HG03139 (cell line): Measurements from ENCODE around the gene JPT1.

ENCODE experiments used
- ATAC-seq: cut with Tn5 transposase; IDR thresholded peaks from one replicate; pipeline ENCODE4 v1.9.1; 2021; ENCODE audit not compliant: unreplicated experiment

JPT1 gene

DNA sequence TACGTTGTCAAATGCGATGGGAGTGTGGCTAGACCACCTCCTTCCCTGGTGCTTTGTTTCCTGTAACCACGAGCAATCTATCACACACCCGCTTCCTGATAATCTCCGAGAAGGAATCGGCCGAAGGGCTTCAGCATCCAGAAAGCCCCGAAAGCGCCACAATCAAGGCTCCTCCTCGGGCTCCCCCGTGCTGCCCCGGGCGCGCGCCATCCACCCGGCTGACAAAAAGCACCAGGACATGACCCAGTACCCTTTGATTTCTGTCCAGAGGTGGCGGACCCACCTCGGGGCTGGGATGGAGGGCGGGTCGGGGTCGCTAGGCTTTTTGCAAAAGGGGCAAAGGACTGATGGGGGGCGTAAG lies 45.3 kb downstream of the JPT1 start:
- no peak for ATAC-seq

DNA sequence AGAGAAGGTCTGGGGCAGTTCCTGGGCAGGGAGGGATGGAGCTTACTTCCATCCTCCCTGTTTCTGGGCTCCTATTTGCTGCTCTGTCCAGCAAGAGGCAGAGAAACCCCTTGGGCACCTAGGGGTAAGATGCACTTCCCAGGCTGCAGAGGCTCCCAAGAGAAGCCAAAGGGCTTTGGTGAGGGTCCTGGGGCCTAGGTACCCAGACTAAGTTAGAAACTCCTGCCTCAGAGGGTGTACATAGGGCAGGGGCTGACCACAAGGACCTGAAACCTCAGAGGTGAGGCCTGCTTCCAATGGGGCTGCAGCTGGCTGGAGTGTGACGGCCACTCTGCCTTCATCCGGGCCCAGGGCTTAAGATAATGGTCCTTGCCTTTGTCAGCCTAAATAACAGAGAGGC lies 46.1 kb downstream of the JPT1 start:
- no peak for ATAC-seq

DNA sequence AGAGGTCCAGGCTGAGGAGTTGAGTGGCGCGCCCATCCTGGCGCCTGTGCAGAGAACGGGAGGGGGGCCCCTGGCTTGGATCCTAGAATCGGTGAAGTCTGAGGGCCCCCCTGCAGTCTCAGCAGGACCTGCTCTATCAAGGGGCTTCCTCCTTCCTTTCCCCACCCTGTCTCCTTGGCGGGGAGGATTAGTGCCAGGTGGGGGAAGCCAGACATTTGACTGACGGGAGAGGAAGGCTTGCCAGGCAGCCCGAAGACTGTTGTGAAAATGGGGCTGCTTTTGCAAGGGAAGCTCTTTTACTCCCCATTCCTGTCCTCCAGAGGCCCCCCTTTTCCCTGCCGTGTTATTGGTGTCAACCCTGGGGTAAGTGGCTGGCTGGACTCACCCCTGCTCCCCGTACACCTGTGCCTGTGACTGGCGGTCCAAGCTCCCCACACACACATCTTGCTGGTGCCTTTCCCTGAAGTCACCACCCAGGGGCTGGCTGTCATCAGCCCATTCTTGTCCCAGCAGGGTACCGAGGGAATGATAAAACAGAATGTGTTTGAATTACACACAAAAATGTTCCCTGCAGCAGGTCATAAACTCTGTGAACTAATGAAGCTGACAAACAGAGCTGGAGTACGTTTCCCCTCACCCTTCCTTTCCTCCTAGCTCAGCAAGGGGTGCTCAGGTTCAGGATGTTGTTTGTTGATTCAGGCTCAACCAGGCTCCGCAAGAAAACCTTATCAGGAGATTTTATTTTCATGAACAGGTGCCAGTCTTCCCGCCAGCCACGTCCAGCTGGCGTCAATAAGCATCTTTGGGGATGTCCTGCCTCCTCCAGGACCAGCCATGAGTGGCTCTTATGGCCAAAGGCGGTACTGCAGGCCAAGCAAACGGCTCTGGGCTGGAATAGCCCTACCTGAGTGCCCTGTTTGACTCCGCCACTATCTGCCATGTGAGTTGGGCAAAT lies 48.9 kb downstream of the JPT1 start:
- no peak for ATAC-seq

DNA sequence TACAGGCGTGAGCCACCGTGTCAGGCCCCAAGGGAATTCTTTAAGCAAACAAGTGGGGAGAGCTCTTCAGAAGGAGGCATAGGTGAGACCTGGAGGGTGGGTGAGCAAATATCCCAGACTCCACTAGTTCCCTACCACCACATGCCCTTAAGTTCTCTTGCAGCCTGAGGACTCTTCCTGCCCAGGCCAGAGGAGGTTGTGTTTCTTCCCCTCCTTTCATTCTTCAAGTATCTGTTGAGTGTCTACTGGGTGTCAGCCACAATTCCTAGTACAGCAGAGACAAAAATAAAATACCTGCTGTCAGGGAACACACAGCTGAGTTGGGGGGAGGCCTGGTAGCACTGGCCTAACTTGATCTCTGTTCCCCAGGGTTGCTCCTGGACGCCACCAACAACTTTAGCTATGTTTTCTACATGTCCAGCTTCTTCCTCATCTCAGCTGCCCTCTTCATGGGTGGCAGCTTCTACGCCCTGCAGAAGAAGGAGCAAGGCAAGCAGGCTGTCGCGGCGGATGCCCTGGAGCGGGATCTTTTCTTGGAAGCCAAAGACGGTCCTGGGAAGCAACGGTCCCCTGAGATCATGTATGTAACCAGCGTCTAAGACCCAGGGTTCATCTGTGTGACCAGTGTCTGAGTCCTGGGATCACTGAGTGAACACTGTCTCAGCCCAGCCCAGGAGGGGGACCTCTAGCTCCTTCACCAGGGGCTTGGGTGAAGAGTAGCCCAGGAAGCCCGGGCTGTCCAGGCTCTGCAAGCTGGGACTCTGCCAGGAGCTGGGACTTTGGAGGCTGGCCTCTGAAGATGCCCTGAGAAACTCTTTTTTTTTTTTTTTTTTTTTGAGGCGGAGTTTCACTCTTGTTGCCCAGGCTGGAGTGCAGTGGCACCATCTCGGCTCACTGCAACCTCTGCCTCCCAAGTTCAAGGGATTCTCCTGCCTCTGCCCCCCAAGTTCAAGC lies 50.4 kb downstream of the JPT1 start:
- ATAC-seq = no peak

DNA sequence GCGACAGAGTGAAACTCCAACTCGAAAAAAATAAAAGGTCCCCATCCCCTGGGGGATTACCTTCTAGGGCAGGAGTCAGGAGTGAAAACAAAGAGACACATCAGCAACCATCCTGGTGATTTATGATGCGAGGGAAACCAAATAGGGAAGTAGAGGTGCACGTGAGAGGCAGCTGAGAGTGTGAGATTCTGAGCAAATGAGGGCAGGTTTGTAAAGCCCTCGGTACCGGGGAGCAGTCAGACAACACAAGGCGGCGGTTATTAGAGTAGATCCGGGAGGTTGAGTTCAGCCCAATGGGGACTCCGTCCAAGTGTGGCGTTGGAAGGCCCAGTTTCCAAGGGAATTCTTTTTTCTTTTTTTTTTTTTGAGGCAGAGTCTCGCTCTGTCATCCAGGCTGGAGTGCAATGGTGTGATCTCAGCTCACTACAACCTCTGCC lies 51.9 kb downstream of the JPT1 start:
- ATAC-seq = no peak

DNA sequence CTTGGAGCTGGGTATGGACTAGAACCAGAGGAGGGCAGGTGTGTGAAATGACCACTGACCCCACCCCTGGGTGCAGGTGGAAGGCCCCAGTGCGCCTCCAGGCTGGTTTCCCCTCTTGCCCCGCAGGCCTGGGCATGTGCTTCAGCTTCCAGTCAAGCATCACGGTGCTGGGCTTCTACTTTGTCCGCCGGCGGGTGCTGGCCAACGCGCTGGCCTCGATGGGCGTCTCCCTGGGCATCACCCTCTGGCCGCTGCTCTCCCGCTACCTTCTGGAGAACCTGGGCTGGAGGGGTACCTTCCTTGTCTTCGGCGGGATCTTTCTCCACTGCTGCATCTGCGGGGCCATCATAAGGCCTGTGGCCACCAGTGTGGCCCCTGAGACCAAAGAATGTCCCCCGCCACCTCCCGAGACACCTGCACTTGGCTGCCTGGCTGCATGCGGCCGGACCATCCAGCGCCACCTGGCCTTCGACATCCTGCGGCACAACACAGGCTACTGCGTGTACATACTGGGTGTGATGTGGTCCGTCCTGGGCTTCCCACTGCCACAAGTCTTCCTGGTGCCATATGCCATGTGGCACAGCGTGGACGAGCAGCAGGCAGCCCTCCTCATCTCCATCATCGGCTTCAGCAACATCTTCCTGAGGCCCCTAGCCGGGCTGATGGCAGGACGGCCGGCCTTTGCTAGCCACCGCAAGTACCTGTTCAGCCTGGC lies 54.3 kb downstream of the JPT1 start:
- no peak for ATAC-seq

DNA sequence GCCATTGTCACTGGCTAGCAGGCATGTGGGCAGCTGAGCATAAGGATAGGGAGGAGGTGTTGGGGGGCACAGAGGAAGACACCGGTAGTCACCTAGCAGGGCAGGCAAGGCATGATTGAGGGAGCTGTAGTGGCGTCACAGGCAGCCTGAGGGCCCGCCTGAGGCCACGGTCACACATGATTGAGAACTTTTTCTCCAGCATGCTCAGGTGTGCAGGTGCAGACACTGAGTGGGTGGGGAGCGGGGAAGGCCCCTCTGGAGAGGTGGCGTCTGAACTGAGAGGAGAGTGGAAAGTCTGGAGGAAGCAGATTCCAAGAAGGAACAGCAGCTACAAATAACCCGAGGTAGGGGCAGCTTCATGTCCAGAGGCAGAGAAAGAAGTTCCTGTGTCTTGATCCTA lies 55.5 kb downstream of the JPT1 start:
- no peak for ATAC-seq

DNA sequence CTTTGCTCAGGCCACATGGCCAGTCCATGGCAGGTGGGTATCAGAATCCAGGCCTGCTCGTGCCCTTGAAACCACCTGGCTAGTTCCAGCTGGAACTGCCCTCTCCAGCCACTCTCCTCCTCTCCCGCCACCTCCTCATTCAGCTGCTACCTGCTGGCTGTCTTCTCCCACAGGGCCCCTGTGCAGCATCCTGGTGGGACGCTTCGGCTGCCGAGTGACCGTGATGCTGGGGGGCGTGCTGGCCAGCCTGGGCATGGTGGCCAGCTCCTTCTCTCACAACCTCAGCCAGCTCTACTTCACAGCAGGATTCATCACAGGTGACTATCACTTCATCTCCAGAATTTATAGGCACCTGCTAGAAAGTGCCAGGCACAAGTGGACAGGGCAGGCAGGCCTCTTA lies 56.4 kb downstream of the JPT1 start:
- no peak for ATAC-seq

DNA sequence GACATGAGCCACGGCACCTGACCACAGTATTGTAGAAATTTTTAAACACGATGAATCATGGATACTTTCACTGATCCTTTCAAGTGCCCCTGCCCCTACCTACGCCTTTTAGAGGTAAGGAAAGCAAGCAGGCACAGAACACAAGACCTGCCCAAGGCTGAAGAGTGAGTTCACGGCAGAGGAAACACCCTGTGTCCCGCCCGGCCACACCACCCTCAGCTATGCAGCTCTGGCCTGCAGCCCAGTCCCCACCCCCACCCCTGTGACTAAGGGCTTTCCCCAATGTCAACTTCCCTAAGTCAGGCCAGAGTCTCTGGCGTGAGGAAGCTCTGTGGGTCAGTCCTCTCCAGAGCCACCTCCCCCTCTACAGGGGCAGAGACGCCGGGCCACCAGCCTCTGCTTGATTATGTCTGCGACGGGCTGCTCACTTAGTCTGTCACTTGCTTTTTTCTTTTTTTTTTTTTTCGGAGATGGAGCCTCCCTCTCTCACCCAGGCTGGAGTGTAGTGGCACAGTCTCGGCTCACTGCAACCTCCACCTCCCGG lies 58.2 kb downstream of the JPT1 start:
- no peak for ATAC-seq

DNA sequence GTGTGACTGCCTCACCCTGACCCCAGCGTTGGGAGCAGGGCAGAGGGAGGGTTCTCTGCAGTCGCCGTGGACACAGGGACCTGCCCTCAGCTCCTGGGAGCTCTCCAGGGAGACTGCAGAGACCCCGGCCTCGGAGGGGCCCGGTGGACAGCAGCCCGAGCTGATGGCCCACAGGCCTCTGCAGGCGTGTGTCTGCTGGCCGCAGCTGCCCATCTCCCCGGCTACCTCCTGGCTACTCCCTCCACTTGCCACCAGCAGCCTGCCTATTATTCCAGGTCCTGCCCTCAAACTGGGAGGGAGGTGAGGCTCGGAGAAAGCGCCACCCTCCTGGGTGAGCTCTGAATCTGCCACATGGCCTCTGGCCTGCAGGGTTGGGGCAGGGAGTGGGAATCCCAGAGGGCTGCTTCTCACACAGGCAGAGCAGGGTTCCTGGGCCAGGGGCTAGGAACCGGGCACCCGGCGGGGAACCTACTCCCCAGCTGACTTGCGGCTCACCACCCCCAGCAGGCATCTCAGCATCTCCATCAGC lies 59.4 kb downstream of the JPT1 start:
- no peak for ATAC-seq

DNA sequence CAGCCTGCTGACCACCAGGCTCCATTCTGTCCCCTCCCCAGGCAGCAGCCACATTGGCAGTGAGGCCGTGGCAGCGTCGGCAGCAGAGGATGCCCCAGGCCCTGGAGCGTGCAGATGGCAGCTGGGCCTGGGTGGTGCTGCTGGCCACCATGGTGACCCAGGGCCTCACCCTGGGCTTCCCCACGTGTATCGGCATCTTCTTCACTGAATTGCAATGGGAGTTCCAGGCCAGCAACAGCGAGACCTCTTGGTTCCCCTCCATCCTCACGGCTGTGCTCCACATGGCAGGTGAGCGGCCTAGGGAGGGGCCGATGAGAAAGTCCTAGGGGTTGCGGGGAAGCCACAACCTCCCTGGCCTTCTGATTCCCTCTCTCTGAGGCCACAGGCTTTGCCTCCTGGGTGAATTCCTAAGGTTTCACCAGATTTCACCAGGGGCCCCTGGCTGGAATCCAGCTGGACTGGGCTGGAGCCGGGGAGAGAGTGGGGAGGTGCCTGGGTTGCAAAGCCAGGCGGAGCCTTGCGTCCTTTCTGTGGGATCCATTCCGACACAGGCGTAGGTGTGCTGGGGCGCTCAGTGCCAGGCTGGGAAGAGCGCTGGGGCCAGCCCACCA lies 60.7 kb downstream of the JPT1 start:
- no peak for ATAC-seq

DNA sequence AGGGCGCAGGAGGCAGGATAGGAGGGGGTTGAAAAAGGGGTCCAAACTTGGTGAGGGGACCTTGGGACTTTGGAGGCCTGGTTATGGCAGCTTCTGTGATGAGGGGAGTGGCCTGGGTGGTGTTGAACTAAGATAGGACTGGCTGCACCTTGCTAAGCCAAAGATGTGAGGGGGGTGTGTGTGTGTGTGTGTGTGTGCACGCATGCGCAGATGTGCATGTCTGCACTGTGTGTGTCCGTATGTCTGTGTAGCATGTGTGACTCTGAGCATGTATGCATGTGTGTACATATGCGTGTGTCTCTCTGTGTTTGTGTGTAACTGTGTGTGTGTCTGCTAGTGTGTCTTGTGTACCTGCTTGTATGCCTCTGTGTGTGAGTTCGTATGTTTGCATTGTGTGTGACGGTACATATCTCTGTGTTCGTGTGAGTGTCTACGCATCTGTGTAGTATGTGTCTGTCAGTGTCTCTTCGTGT lies 62.4 kb downstream of the JPT1 start:
- ATAC-seq = no peak

DNA sequence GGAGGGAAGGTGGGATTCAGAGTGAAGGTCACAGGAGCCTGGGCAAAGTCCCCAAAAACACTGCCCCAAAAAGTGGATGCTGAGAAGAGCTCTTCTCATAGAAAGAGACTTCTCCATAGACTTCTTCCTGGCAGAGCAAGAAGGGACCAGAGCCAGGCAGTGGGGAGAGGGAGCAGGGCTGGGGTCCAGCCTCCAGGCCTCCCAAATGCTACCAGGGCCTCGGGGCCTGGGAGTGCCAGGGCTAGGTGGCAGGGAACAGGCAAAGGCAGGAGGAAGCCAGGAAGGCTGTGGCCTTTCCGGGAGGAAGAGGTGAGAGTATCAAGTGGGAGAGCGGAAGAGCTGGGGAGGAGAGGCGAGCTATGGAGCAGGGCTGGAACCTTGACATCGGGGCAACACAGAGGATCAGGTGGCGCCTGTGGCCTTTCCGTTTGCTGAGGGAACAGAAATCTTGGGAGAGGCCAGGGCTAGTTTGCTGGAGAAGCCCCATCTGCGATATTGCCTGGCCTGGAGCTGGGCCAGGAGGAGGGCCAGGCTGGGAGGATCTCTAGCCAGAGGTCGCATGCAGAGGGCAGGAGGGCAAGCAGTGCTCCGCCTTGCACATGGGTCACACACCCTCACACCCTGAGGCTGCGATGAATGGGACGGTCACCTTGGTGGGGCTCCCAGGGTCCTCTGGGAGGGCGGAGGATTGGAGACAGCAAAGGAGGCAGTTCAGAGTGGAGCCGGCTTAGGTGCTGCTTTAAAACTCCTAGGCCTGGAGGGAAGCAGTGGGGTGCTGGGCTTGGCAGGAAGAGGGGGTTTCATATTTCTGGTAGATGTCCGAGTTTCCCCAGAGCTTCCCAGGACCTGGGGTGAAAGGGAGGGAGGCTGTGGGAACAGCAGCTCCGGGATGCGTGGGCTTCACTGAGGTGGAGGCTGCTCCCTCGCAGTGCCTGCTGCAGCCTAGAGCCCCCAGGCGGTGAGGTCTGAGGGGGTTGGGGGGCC lies 63.1 kb downstream of the JPT1 start:
- no peak for ATAC-seq

DNA sequence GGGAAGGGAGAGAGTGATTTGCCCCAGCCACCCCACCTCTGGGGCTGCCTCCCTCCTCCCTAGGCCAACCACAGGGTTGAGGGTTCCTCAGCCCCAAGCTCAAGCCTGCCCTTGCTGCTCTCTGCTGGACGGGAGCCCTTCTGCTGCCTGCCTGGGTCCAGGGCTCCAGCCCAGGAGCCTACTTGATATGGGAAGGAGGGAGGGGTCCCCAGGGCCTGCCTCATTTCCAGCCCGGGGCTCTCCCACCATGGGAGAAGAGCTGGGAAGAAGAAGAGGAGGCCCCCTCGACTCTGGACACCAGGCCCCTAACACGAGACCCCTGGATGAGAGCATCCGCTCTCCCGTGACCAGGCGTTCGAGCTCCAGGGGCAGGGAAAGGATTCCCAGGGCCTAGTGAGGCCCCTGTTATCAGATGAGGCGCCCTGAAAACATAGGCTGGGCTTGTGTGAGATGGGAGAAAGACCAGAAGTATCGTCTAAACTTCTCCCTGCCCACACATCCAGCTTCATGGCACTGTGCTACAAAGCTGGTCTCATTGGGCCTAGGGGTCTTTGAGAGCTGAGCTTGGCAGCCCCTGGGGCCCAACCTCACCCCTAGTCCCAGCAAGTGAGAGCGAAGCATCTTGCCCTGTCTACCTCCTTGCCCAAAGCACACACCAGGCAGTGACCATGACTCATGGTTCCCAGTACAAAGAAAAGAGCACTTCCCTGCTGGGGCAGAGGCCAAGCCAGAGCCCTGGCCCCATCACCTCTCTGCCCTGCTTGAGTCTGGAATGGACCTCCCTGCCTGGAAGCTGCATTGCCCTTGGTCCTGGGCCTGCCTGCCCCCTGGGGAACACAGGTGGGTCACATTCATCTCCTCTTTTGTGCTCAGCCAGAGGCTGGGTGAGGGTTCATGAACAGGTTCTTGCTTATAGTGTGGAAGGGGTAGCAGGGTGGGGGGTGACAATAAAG lies 65.6 kb downstream of the JPT1 start:
- ATAC-seq = no peak

DNA sequence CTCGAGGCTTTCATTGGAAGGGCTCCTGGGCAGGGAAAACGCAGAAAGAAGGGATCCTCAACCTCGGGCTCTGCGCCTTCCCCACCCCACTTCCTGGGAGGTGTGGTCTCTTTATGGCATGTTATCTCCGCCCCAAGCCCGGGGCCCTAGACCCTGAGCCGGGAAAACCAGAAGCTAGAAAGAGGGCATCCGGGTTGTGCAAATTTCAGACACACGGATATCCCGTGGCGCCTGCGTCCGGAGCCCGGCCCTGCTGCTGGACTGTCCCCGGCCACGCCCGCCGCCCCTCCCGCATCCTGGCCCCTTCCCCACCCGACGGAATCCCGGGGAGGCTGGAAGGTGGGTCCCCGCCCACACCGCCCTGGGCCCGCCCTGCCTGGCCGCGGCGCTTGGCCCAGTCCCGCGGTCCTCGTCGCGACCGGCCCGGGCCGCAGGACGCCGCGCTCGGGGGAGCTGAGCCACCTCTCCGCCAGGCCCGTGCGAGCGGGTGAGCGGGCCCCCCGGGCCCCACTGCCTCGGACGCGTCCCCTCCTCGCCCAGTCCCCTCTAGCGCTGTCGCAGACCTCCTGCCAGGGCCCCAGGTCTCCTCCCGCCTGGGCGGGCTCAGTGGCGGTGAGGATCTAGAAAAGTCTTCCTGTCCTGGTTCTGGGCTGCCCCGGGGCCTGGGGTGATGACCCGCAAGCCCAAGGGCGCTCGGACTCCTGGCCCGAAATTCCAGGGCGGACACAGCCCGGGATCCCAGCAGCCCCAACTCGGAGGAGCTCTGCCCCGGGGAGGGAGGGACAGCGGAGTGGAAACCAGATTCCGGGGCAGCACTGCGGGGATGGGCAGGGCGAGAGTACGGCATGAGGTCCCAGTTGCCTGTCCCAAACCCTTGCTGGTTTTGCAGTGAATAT lies 66.5 kb downstream of the JPT1 start, which contains the start of gene SLC16A5:
Gene SLC16A5, plus strand, starts transcription at position 397 of the 896 bp plus-strand sequence. CDS start 5,683 bp downstream, outside the sequence.
- ATAC-seq = peak; percentile 45

DNA sequence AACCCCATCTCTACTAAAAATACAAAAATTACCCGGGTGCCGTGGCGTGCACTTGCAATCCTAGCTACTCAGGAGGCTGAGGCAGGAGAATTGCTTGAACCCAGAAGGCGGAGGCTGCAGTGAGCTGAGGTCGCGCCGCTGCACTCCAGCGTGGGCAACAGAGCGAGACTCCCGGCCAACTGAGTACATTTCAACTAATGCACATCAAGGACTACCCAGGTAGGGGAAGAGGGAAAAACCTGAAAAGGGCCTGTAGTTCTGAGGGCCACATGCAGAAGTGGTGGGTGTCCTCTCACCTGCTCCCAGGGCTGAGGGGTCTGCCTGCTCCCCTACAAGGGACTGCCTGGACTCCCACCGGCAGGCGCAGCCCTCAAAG lies 67.1 kb downstream of the JPT1 start:
- no peak for ATAC-seq
